GM18517 (cell line): Measurements from ENCODE around the gene ZNF627.
A peak's percentile ranks its signal among the peaks of the same experiment; 100 is the strongest.
"Not testable (repeated sequence)": the region's sequence is repeated elsewhere in the genome, so short reads cannot be mapped to it uniquely, and the experiment has no call there.

Source experiments
- ATAC-seq: cut with Tn5 transposase; IDR thresholded peaks from one replicate; pipeline ENCODE4 v1.9.1; 2021; ENCODE audit warnings: mild to moderate bottlenecking, moderate library complexity; ENCODE audit not compliant: unreplicated experiment

The ZNF627 gene

DNA sequence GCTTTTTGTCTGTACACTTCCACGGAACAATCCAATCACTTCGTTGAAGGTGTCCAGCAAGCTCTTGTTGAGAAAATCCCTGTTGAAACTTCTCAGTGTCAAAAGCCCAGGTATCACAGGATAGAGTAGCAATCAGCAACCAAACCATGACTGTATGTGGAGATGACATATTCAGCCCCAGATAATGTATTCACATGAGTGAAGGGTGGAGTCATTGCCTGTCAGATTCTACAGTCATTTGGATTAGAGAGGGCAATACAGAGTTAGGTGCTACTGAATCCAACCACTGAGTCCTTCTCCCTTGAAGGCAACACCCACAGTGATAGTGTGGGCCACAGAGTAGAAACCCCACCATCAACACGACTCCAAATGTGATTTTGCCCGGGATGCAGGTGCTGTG, 23.3 kb downstream of the ZNF627 start:
- no peak for ATAC-seq

- ATAC-seq = not testable (repeated sequence)
These were observed 25.1 kb downstream of the ZNF627 start for GRCh38 chr19:11622401-11622800.

- no peak for ATAC-seq
These were observed 26.8 kb downstream of the ZNF627 start for GRCh38 chr19:11624069-11624463.

DNA sequence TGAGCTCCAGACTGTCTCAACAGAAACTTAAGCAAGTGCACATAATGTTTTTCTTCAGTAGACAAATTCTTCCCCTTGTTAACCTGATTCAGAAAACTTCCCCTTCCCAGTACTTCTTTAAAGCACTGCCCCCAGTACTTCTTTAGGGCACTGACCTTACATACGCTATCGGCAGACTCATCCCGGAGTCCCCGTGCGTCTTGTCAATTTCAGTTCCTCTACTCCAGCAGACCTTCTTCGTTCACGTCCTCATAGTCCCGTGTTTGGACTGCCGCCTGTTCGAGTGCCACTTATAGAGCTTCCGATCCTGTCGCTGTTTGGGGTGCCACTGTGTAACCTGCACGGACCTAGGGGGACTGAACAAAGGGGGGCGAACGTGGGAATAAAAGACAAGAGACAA, 29.0 kb downstream of the ZNF627 start:
- ATAC-seq = no peak

DNA sequence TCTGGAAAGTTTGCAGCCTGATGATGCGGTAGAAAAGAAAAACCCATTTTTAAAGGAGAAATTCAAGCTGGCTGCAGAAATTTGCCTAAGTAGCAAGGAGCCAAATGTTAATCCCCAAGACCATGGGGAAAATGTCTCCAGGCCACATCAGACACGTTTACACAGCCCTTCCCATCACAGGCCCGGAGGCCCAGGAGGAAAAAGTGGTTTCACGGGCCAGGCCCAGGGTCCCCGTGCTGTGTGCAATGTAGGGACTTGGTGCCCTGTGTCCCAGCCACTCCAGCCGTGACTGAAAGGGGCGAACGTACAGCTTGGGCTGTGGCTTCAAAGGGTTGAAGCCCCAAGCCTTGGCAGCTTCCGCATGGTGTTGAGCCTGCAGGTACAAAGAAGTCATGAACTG, 35.9 kb downstream of the ZNF627 start:
- no peak for ATAC-seq

- not testable (repeated sequence) for ATAC-seq
These were observed 36.9 kb downstream of the ZNF627 start for GRCh38 chr19:11634018-11634662.

DNA sequence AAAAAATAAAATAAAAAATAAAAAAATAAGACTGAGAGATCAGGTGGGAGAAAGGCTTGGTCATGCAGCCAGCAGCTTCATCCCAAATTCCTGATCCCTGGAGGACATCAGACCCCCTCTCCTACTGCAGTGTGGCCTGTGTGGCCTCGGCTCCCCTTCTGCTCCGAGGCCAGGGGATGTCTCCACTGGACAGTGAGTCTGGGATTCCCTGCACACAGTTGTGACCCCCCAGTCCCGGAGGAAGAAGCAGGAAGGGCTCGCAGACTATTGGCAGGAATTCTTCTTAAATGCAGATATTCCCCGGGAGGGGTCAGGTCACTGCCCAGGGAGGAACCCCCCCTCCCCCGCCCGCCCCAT, 41.9 kb downstream of the ZNF627 start:
- no peak for ATAC-seq

DNA sequence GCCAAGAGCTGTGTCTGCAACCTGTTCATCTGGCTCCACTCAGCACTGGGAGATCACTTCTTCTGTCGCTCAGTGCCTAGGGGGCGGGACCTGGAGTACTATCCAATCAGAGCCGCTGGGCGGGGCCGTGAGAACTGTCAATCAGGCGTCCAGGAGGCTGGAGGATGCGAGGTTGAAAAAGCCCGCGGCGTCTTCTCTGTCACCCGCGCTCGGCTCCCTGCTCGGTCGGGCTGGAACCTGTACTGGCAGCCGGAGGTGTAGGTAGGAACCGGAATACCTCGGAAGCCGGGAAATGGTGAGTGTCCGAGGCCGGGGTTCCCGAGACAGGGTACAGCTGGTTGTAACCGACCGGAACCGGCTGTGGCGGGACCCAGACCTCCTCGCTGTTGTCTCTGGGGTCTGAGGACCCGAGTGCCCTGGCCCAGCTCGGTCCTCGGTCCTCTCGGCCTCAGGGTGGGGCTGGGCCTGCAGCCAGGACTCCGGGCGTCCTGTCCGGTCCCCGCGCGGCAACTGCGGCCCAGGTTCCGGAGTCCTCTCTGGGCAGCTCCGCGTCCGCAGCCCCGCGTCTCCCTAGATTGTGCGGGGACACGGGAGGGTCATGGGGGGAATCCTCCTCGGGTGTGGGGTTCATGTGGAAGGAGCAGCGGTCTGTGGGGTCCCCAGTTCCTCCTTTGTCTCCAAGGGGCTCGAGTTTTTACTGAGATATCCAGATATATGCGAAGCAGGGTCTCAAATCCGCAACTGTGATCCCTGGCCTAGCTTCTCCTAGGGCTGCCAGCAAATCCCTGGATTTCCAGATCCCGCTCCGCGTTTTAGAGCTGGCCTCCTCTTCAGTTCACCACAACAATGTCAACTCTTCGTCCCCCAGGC, 42.6 kb downstream of the ZNF627 start:
- peak; percentile 88 for ATAC-seq

- ATAC-seq = no peak
These were observed 44.0 kb downstream of the ZNF627 start for GRCh38 chr19:11641244-11641643.

DNA sequence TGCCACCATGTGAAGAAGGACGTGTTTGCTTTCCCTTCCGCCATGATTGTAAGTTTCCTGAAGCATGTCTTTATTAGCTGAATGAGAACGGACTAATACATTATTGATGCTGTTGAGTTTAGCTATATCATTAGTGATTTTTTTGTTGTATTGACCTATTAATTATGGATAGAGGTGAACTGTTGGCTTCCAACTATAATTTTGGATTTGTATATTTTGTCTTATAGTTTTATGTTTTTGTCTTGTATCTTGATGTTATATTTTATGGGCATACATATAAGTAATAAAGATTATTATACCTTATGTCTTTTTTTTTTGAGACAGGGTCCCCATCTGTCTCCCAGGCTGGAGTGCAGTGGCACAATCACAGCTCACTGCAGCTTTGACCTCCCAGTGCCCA, 45.6 kb downstream of the ZNF627 start:
- no peak for ATAC-seq

- ATAC-seq = no peak
These were observed 52.7 kb downstream of the ZNF627 start for GRCh38 chr19:11649941-11650340.

GRCh38 chr19:11651062-11651461, 53.8 kb downstream of the ZNF627 start:
- no peak for ATAC-seq

DNA sequence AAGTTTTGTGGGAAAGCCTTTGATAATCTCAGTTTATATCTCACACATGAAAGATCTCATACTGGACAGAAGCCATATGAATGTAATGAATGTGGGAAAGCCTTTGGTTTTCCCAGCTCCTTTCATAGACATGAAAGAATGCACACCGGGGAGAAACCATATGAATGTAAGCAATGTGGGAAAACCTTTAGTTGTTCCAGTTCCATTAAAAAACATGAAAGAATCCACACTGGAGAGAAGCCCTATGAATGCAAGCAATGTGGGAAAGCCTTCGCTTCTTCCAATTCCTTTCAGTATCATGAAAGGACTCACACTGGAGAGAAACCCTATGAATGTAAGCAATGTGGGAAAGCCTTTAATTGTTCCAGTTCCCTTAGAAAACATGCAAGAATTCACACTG, 54.8 kb downstream of the ZNF627 start:
- no peak for ATAC-seq

- no peak for ATAC-seq
These were observed 55.2 kb downstream of the ZNF627 start for GRCh38 chr19:11652492-11652891.

DNA sequence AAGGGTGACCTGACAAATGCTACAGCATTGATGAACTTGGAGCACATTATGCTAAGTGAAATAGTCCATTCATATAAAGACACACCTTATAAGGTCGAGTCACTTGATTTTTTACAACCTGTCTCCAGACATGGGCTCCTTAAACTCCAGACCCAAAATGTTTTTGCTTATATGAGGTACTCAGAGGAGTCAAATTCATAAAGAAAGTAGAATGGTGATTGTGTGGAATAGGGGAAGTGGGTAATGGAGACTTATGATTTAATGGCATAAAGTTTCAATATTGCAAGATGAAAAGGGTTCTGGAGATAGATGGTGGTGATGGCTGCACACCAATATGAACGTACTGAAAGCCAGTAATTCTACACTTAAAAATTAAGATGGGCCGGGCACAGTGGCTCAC, 59.3 kb downstream of the ZNF627 start:
- no peak for ATAC-seq

DNA sequence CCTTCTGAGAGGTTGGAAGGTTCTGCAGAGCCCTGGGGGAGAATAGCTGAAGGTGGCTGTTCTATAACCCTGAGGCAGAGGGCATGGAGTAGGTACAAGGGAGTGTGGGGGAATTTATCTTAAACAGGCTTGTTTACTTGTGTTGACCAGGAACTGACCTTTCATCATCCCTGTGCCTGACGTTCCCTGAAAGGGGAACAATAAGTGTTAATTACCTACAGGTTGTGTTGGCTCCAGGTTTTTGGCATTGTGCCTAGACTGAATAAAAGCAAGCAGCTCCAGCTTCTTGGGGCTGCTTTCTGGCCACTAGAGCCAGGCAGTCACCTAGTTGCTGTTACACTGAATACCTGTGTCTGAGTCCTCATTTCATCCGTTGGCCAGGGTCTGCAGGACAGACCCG, 60.0 kb downstream of the ZNF627 start:
- no peak for ATAC-seq

- ATAC-seq = no peak
These were observed 61.7 kb downstream of the ZNF627 start for GRCh38 chr19:11658970-11659369.

DNA sequence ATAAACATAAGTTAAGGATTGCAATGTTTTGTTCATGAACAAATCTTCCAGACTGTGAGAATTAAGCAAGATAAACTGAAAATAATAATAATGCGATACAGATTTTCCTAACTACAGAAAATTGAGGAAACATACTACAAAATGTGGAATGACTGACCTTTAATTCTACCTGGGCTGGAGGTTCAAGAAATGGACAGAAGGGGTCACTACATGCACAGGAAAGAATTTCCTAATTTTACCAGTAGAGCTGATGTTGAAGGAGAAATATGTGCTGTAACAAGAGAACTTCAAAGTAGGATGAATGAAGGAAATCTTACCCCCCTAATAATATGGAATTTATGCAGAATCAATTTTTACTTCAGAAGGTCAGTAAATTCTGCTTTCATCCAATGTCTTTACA, 62.3 kb downstream of the ZNF627 start:
- ATAC-seq = no peak

DNA sequence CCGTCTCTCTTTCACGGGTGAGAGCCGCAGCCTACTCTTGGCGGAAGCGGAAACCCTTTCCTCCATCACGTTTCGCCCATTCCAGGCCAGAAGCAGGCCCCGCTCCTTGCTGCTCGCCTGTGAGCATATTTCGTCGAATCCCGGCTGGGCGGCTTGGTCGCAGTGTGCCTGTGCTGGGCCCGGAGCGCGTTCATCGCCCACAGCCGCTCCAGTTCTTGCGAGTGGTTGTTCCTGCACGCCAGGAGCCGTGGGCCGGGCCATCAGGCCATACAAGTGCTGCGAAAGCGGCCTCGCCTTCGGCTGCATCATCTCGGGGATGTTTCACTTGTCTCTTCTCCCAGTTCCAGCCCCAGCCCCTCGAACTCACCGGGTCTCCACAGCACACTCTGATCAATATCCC, 65.0 kb downstream of the ZNF627 start:
- no peak for ATAC-seq

GRCh38 chr19:11663181-11663591, 65.9 kb downstream of the ZNF627 start:
- ATAC-seq = no peak
